HepG2 (cell line): Measurements from ENCODE around the gene RYK. TPM values are rescaled to one million over a fixed set of nuclear protein-coding genes. Genes with fewer than 3 reads are reported as not detected.

Source experiments
- BRCA1 ChIP-seq: sonication (generic); formaldehyde crosslinking; IDR thresholded peaks from 2 replicates; pipeline ENCODE4 v1.4.0; 2020; ENCODE audit warnings: missing genetic modification reagents
- CBFB ChIP-seq: sonication (generic); formaldehyde crosslinking; IDR thresholded peaks from 2 replicates; pipeline ENCODE4 v1.4.0; 2020; ENCODE audit warnings: missing genetic modification reagents
- HES4 ChIP-seq: sonication (generic); formaldehyde crosslinking; IDR thresholded peaks from 2 replicates; pipeline ENCODE4 v1.9.0; 2021; ENCODE audit warnings: mild to moderate bottlenecking, missing genetic modification reagents, borderline replicate concordance
- PPARG ChIP-seq: conservative IDR thresholded peaks from 2 replicates; pipeline ENCODE4 v1.6.1; 2016; ENCODE audit warnings: missing biosample characterization, missing genetic modification reagents
- SAP130 ChIP-seq: IDR thresholded peaks from 2 replicates; pipeline ENCODE4 v1.6.1; 2016; ENCODE audit warnings: low read depth
- SETDB1 ChIP-seq: sonication (generic); formaldehyde crosslinking; IDR thresholded peaks from 2 replicates; pipeline ENCODE4 v1.5.1; 2020; ENCODE audit warnings: missing genetic modification reagents, mild to moderate bottlenecking, borderline replicate concordance
- STAT5B ChIP-seq: sonication (generic); formaldehyde crosslinking; IDR thresholded peaks from 2 replicates; pipeline ENCODE4 v1.4.0; 2020; ENCODE audit warnings: missing genetic modification reagents
- TOE1 ChIP-seq: sonication (generic); formaldehyde crosslinking; IDR thresholded peaks from 2 replicates; pipeline ENCODE4 v1.4.0; 2020; ENCODE audit warnings: mild to moderate bottlenecking, missing genetic modification reagents
- ZNF101 ChIP-seq: sonication (generic); formaldehyde crosslinking; IDR thresholded peaks from 2 replicates; pipeline ENCODE4 v1.4.0; 2020; ENCODE audit warnings: mild to moderate bottlenecking, low read depth, missing genetic modification reagents, borderline replicate concordance
- ZNF337 ChIP-seq: sonication (generic); formaldehyde crosslinking; IDR thresholded peaks from 2 replicates; pipeline ENCODE4 v1.5.1; 2020; ENCODE audit warnings: missing genetic modification reagents, low read depth, mild to moderate bottlenecking, borderline replicate concordance
- ZNF558 ChIP-seq: sonication (generic); formaldehyde crosslinking; IDR thresholded peaks from 2 replicates; pipeline ENCODE4 v1.9.0; 2022; ENCODE audit warnings: mild to moderate bottlenecking, missing genetic modification reagents, borderline replicate concordance
- ZNF746 ChIP-seq: sonication (generic); formaldehyde crosslinking; IDR thresholded peaks from 2 replicates; pipeline ENCODE4 v1.8.0; 2022; ENCODE audit warnings: mild to moderate bottlenecking, missing genetic modification reagents
- ZNF891 ChIP-seq: sonication (generic); formaldehyde crosslinking; IDR thresholded peaks from 2 replicates; pipeline ENCODE4 v1.5.0; 2020; ENCODE audit warnings: mild to moderate bottlenecking, missing genetic modification reagents
- polyA plus RNA-seq, 8 experiments: library from polyadenylated mRNA; depleted of rRNA in 3 of 8; stranded (reverse) in 7 of 8; unstranded in 1 of 8; fragments of >200 nt; fragmentation: Illumina TruSeq in 4 of 8; extraction: Trizol in 4 of 8; gene quantifications; 2 replicates each; pipeline versions ENCODE4 v1.2.1 to v1.2.3, GENCODE V29; 2011 to 2016; ENCODE audit warnings: low read depth in 4 of 8, missing spikeins in 1 of 8, mixed read lengths in 1 of 8; ENCODE audit not compliant: insufficient read depth in 1 of 8
- total RNA-seq, 5 experiments: library from RNA; depleted of rRNA; stranded (reverse); fragments of >200 nt; fragmentation: Illumina TruSeq; extraction: Trizol; gene quantifications; 2 replicates each; pipeline ENCODE4 v1.2.3, GENCODE V29; 2016; ENCODE audit warnings: low read depth in 1 of 5
- TF ChIP-seq, protein P1 (sequence below): sonication (generic); formaldehyde crosslinking; IDR thresholded peaks from 2 replicates; pipeline ENCODE4 v1.4.0; 2020; ENCODE audit warnings: mild to moderate bottlenecking, missing genetic modification reagents
- TF ChIP-seq, protein P2 (sequence below): sonication (generic); formaldehyde crosslinking; IDR thresholded peaks from 2 replicates; pipeline ENCODE4 v1.4.0; 2020; ENCODE audit warnings: missing genetic modification reagents
- TF ChIP-seq, protein P3 (sequence below): sonication (generic); formaldehyde crosslinking; IDR thresholded peaks from 2 replicates; pipeline ENCODE4 v1.5.1; 2020; ENCODE audit warnings: mild to moderate bottlenecking, missing genetic modification reagents, moderate library complexity
- TF ChIP-seq, protein P4 (sequence below): sonication (generic); formaldehyde crosslinking; IDR thresholded peaks from 2 replicates; pipeline ENCODE4 v1.4.0; 2020; ENCODE audit warnings: missing genetic modification reagents
- TF ChIP-seq, protein P5 (sequence below): IDR thresholded peaks from 2 replicates; pipeline ENCODE4 v1.6.1; 2016; ENCODE audit warnings: low read depth, borderline replicate concordance
- TF ChIP-seq, protein P6 (sequence below): sonication (generic); formaldehyde crosslinking; IDR thresholded peaks from 2 replicates; pipeline ENCODE4 v1.4.0; 2020; ENCODE audit warnings: mild to moderate bottlenecking, missing genetic modification reagents

Gene RYK
- total and polyA plus RNA-seq, 2 of the 13 experiments (the other 11 are each of a cell fraction or from before 2014, with no cell fraction given) = 35.0 to 66.2 TPM

DNA sequence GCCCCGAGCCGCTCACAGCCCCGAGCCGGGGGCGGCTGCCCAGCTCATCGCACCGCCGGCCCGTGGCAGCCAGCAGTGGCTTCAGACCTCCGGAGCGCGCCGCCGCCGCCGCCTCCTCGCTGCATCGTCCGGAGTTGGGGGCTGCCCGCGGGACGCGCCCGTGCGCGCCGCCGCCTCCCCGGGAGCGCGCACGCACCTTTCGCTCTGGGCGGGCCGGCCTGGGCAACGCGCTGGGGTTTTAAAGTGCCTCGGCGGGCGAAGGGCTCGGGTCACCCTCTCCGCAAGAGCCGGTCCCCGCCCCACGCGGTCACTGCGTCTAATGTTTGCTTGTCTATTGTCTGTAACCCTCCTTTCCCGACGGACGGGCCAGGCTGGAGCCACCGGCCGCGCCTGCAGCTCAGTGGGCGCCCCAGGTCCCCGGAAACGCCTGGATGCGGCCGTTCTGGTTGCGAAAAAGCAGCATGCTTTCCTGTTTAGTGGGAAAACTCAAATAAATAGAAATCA is at the start of gene RYK (continued):
- TF ChIP-seq, protein P1, sequence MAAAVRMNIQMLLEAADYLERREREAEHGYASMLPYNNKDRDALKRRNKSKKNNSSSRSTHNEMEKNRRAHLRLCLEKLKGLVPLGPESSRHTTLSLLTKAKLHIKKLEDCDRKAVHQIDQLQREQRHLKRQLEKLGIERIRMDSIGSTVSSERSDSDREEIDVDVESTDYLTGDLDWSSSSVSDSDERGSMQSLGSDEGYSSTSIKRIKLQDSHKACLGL (CRISPR knock-in tag) = no peak
- TF ChIP-seq, protein P2, sequence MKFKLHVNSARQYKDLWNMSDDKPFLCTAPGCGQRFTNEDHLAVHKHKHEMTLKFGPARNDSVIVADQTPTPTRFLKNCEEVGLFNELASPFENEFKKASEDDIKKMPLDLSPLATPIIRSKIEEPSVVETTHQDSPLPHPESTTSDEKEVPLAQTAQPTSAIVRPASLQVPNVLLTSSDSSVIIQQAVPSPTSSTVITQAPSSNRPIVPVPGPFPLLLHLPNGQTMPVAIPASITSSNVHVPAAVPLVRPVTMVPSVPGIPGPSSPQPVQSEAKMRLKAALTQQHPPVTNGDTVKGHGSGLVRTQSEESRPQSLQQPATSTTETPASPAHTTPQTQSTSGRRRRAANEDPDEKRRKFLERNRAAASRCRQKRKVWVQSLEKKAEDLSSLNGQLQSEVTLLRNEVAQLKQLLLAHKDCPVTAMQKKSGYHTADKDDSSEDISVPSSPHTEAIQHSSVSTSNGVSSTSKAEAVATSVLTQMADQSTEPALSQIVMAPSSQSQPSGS (CRISPR knock-in tag) = no peak
- TF ChIP-seq CBFB (CRISPR knock-in tag) (0 out of 2 replicates have a peak, but pooled peaks have one; percentile 49), HES4 (CRISPR knock-in tag) (no peak), PPARG (CRISPR knock-in tag) (no peak), ZNF337 (CRISPR knock-in tag) (no peak), TOE1 (CRISPR knock-in tag) (no peak), ZNF101 (CRISPR knock-in tag) (no peak), SAP130 (peak; percentile 80), ZNF558 (CRISPR knock-in tag) (peak; percentile 29; the same call in 1 of the 2 replicates), SETDB1 (no peak), STAT5B (CRISPR knock-in tag) (no peak), ZNF891 (CRISPR knock-in tag) (no peak), BRCA1 (CRISPR knock-in tag) (no peak), ZNF746 (CRISPR knock-in tag) (peak; percentile 34; the same call in 1 of the 2 replicates)
- TF ChIP-seq, protein P3, sequence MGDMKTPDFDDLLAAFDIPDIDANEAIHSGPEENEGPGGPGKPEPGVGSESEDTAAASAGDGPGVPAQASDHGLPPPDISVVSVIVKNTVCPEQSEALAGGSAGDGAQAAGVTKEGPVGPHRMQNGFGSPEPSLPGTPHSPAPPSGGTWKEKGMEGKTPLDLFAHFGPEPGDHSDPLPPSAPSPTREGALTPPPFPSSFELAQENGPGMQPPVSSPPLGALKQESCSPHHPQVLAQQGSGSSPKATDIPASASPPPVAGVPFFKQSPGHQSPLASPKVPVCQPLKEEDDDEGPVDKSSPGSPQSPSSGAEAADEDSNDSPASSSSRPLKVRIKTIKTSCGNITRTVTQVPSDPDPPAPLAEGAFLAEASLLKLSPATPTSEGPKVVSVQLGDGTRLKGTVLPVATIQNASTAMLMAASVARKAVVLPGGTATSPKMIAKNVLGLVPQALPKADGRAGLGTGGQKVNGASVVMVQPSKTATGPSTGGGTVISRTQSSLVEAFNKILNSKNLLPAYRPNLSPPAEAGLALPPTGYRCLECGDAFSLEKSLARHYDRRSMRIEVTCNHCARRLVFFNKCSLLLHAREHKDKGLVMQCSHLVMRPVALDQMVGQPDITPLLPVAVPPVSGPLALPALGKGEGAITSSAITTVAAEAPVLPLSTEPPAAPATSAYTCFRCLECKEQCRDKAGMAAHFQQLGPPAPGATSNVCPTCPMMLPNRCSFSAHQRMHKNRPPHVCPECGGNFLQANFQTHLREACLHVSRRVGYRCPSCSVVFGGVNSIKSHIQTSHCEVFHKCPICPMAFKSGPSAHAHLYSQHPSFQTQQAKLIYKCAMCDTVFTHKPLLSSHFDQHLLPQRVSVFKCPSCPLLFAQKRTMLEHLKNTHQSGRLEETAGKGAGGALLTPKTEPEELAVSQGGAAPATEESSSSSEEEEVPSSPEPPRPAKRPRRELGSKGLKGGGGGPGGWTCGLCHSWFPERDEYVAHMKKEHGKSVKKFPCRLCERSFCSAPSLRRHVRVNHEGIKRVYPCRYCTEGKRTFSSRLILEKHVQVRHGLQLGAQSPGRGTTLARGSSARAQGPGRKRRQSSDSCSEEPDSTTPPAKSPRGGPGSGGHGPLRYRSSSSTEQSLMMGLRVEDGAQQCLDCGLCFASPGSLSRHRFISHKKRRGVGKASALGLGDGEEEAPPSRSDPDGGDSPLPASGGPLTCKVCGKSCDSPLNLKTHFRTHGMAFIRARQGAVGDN (CRISPR knock-in tag) = peak; percentile 79
- TF ChIP-seq, protein P4, sequence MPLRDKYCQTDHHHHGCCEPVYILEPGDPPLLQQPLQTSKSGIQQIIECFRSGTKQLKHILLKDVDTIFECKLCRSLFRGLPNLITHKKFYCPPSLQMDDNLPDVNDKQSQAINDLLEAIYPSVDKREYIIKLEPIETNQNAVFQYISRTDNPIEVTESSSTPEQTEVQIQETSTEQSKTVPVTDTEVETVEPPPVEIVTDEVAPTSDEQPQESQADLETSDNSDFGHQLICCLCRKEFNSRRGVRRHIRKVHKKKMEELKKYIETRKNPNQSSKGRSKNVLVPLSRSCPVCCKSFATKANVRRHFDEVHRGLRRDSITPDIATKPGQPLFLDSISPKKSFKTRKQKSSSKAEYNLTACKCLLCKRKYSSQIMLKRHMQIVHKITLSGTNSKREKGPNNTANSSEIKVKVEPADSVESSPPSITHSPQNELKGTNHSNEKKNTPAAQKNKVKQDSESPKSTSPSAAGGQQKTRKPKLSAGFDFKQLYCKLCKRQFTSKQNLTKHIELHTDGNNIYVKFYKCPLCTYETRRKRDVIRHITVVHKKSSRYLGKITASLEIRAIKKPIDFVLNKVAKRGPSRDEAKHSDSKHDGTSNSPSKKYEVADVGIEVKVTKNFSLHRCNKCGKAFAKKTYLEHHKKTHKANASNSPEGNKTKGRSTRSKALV = 0 out of 2 replicates have a peak, but pooled peaks have one; percentile 34
- TF ChIP-seq, protein P5, sequence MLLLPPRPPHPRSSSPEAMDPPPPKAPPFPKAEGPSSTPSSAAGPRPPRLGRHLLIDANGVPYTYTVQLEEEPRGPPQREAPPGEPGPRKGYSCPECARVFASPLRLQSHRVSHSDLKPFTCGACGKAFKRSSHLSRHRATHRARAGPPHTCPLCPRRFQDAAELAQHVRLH (CRISPR knock-in tag) = peak; percentile 48; the same call in 1 of the 2 replicates
- TF ChIP-seq, protein P6, sequence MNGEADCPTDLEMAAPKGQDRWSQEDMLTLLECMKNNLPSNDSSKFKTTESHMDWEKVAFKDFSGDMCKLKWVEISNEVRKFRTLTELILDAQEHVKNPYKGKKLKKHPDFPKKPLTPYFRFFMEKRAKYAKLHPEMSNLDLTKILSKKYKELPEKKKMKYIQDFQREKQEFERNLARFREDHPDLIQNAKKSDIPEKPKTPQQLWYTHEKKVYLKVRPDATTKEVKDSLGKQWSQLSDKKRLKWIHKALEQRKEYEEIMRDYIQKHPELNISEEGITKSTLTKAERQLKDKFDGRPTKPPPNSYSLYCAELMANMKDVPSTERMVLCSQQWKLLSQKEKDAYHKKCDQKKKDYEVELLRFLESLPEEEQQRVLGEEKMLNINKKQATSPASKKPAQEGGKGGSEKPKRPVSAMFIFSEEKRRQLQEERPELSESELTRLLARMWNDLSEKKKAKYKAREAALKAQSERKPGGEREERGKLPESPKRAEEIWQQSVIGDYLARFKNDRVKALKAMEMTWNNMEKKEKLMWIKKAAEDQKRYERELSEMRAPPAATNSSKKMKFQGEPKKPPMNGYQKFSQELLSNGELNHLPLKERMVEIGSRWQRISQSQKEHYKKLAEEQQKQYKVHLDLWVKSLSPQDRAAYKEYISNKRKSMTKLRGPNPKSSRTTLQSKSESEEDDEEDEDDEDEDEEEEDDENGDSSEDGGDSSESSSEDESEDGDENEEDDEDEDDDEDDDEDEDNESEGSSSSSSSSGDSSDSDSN (CRISPR knock-in tag) = no peak; the same call in none of the 2 replicates
